AG20443 (cell line): ENCODE results near the gene PRKCSH.
"Not testable (repeated sequence)": the region's sequence is repeated elsewhere in the genome, so short reads cannot be mapped to it uniquely, and the experiment has no call there.

ENCODE experiments used
- DNase-seq: peaks from one replicate; pipeline ENCODE4 v3.0.0; 2012; ENCODE audit warnings: low spot score, mixed read lengths

The PRKCSH gene

GRCh38 chr19:11435057-11435832 is at the start of gene PRKCSH, which contains the start of gene ODAD3:
PRKCSH (plus strand) TSS chr19:11435635; CDS start chr19:11436118, 483 bp downstream.
ODAD3 (minus strand) TSS chr19:11435121; CDS start chr19:11435016, 105 bp downstream.
- peak; percentile 99 for DNase-seq

DNA sequence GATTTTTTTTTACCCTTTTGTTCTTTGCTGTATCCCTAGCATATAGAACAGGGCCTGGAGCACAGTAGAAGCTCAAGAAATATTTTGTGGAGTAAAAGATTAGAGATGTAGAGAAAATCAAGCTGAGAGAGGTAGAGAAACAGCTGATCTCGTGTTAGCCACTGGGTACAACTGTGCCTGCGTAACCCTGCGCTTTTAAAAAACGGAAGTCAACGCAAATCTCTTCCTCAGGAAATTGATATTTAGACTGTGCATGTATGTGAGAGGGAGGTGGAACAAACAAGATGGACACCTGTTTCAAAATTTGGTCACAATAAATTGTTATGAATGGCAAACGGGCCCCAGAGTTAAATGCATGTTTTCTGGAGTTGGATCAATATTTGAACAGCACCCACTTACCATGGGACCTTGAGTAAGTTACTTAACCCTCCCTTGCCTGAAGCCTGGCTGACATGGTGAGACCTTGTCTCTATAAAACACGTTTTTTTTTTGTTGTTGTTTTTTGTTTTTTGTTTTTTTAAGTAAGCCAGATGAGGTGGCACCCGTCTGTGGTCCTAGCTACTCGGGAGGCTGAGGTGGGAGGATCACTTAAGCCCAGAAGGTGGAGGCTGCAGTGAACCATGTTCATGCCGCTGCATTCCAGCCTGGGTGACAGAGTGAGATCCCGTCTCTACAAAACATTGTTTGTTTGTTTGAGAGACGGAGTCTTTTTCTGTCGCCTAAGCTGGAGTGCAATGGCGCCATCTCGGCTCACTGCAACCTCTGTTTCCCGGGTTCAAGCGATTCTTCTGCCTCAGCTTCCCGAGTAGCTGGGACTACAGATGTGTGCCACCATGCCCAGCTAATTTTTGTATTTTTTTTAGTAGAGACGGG is 48.0 kb upstream of the PRKCSH start:
- no peak for DNase-seq

- DNase-seq: no peak
These were observed 45.1 kb upstream of the PRKCSH start for GRCh38 chr19:11390359-11390758.

GRCh38 chr19:11390933-11391680 is 44.3 kb upstream of the PRKCSH start:
- DNase-seq: no peak

DNA sequence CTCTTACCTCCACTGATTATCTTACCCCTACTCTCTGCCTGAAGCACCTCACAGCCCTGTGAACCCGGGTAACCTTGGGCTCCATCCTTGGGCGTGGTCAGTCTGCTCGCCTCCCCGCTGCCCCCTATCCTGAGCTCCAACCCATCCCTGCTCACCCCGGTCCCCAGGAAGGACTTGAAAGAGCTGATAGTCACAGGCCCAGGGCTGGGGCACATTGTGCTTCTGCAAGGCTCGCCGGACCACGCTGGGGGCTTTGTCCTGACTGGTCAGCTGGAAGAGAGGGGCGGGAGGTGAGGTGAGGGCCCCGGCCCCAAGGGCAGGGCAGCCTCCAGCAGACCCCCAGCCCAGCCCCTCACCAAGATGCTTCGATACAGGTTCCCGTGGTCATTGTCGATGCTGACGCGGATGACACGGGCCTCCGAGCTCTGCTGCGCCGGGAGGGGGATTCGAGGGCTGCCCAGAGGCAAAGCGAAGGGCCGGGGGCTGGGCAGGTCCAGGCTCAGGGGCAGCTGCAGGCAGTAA is 38.3 kb upstream of the PRKCSH start:
- no peak for DNase-seq

DNA sequence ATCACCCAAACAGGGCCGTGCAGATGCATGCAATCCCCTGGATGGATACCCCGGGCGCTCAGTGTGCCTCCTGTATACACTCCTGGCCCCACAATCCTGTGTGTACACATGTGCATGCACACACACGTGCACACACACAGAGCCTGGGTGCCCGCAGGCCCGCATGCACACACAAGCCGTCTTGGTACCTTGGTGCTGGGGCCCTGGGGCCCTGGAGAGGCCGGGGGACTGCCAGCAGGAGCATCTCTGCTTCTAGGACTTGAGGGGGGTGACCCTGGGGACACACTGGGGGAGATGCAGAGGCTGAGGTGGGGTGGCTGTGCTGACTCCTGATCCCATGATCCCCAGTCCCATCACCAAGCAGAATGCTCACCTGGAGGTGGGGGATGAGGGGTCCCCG is 35.8 kb upstream of the PRKCSH start:
- no peak for DNase-seq

DNA sequence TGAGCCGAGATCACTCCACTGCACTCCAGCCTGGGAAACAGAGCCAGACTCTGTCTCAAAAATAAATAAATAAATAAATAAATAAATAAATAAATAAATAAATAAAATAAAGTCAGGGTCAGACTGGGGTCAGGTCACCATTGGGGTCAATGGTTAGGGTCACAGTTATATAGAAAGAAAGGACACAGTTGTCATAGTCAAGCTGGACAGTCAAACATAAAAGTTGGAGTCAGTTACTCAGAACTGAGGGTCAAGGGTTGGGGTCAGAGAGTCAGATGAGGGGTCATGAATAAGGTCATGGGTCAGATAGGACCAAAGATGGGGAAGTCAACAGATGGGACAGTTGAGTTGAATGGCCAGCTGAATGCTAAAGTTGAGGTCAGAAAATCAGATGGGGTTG is 34.6 kb upstream of the PRKCSH start:
- DNase-seq: no peak

DNA sequence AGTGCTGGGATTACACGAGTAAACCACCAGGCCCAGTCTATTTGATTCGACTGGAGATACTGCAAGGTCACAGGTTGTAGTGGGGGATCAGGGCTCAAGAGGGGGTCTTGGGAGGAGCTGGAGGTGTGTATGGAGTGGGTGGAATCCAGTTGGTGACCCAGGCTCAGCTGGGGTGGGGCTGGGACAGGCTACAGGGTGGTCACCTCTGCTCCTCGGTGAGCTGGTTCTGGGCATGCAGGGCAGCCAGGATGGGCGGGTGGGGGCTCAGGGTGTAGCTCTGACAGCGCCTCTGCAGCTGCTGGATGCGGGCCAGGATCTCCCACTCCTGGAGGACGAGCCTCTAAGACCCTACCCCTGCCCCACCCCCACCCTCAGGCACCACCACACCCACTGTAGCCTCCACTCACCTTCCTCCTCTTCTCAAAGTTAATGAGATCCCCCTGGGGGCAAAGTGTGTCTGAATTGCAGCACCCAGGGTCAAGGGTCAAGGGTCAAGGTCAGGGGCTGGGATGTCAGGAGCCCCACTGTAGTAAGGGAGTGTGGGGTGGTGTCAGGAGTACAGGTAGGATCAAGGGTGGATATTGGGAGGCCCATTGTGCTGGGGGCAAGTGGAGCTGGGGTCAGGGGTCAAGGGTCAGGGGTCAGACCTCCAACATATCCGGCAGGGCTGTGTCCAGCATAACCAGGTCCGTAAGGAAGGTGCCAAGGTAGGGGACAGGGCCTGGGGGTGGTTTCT is 33.5 kb upstream of the PRKCSH start:
- DNase-seq: no peak

DNA sequence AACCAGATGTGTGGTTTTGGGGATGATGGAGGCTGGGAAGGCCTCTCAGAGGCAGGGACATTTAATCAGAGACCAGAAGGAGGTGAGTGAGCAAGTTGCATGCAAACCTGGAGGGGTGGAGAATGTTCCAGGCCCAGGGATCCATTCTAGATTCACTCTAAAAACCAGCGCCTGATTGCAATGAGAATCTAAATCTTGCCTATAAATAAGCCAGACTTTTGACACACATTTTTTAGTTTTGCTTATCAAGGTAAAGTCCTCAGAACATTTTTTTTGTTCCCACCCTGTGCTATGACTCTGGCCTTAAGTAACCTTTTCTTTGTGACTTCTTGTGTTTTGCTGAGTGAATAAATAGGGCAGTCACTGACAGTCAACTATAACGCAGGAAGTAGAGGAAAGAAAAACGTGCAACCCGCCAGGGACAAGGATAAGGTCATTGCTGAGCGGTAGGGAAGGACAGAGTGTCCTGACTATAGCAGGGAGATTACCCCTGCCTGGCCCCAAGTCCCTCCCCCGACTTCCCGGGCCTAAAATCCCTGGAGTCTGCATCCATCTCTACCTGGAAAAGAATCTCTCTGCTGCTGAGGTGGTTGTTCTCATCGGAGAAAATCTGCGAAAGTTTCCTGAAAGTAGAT is 30.7 kb upstream of the PRKCSH start:
- no peak for DNase-seq

DNA sequence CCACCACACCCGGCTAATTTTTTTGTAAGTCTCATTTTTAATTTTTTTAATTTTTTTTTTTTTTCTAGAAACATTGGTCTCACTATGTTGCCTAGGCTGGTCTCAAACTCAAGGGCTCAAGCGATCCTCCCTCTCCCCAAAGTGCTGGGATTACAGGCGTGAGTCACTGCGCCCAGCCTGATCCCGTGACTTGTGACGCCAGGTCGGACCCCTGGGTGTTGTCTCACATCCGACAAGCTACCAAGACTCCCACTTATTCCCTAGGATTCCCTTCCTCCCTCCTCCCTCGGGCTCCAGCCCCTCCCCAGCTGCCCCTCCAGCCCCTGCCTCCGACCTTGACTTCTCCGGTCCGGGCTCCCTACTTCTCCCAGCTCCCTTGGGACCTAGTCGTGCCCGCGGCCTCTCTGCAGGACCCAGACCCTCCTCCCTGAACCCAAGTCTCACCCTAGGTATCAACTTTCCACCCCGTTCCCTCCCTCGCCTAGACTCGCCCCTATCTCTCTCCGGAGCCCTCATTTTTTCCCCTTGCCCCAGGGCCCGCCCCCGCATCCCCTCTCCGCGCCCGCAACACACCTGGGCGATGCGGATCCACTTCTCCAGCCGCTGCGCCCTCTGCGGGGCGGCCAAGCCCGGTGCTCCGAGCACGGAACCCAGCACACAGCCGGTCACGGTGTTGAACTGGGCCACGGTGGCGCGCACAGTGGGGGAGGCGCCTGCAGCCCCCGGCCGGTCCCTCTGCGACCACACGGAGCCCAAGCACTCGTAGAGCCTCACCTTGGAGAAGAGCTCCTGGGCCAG is 29.4 kb upstream of the PRKCSH start:
- DNase-seq: peak; percentile 31

DNA sequence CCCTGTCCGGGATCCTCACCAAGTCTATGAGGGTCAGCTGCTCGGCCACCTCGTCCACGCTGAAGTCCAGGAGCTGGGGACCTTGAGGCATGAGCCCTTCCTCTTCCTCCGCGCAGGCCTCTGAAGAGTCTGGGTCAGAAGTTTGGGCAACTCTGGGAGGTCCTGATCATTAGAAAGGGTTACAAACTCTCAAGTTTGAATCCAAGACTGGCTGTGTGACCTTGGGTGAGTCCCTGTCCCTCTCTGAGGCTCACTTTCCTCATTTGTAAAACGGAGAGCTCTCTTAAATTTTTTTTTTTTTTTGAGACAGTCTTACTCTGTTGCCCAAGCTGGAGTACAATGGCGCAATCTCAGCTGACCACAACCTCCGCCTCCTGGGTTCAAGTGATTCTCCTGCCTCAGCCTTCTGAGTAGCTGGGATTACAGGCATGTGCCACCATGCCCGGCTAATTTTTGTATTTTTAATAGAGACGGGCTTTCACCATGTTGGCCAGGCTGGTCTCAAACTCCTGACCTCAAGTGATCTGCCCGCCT is 28.7 kb upstream of the PRKCSH start:
- not testable (repeated sequence) for DNase-seq

DNA sequence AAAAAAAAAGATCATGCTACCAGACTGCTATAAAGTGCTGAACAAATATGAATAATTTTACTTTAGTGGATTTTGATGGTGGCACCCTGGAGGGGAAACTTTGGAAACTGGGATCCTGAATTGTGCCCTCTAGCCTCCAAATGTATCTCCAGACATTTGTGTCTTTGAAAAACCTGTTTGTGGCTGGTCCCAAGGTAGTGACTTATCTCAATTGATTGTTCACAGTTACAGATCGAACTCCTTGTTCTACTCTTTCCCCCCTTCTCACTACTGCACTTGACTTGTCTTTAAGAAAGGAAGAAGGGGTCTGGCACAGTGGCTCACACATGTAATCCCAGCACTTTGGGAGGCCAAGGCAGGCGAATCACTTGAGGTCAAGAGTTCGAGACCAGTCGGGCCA is 26.8 kb upstream of the PRKCSH start:
- no peak for DNase-seq

GRCh38 chr19:11410682-11411081 is 24.8 kb upstream of the PRKCSH start:
- DNase-seq: no peak

GRCh38 chr19:11414544-11414943 is 20.9 kb upstream of the PRKCSH start:
- no peak for DNase-seq

GRCh38 chr19:11416346-11417052 is 18.9 kb upstream of the PRKCSH start:
- no peak for DNase-seq

- DNase-seq: no peak
These were observed 17.3 kb upstream of the PRKCSH start for GRCh38 chr19:11418094-11418548.

GRCh38 chr19:11418549-11419506 is 16.6 kb upstream of the PRKCSH start, which contains the start of gene RGL3:
RGL3 (minus strand) TSS chr19:11419314; CDS start chr19:11419278, 36 bp downstream.
- DNase-seq: peak; percentile 75
